ENCODE results near the gene NOL3.
A peak's percentile ranks its signal among the peaks of the same experiment; 100 is the strongest.

The NOL3 gene

GRCh38 chr16:67173323-67173722, 3.0 kb downstream of the NOL3 start:
- peak overlapping the region; percentile 77 for H3K4me3 ChIP-seq
- peak overlapping the region; percentile 92 to 99 for H3K27ac ChIP-seq
- no peak for DNase-seq (ENCODE audit: low spot score)
- TF ChIP-seq, protein P1, sequence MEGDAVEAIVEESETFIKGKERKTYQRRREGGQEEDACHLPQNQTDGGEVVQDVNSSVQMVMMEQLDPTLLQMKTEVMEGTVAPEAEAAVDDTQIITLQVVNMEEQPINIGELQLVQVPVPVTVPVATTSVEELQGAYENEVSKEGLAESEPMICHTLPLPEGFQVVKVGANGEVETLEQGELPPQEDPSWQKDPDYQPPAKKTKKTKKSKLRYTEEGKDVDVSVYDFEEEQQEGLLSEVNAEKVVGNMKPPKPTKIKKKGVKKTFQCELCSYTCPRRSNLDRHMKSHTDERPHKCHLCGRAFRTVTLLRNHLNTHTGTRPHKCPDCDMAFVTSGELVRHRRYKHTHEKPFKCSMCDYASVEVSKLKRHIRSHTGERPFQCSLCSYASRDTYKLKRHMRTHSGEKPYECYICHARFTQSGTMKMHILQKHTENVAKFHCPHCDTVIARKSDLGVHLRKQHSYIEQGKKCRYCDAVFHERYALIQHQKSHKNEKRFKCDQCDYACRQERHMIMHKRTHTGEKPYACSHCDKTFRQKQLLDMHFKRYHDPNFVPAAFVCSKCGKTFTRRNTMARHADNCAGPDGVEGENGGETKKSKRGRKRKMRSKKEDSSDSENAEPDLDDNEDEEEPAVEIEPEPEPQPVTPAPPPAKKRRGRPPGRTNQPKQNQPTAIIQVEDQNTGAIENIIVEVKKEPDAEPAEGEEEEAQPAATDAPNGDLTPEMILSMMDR (IDR thresholded peaks at IDR 0.05) = no peak

DNA sequence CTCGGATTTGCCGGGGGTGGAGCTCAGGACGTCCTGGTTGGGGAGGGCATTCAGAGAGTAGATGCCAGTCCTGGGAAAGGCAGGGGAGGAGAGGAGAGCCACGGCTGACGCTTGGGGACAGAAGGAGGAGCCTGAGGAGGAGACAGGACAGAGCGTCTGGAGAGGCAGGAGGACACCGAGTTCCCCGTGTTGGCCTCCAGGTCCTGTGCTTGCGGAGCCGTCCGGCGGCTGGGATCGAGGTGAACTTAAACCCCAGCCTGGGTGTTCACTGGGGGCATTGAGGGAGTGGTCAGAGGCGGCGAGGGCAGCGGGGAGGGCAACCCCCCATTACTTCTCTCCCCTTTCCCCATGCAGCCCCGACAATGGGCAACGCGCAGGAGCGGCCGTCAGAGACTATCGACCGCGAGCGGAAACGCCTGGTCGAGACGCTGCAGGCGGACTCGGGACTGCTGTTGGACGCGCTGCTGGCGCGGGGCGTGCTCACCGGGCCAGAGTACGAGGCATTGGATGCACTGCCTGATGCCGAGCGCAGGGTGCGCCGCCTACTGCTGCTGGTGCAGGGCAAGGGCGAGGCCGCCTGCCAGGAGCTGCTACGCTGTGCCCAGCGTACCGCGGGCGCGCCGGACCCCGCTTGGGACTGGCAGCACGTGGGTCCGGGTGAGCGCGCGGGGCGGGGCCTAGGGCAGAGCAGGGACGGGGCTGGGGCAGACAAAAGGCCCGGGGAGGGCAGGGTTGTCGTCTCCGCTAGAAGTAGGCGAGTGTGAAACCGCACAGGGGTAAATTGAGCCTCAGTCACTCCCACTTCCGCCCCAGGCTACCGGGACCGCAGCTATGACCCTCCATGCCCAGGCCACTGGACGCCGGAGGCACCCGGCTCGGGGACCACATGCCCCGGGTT, 3.7 kb downstream of the NOL3 start:
- TF ChIP-seq, protein P1 (IDR thresholded peaks at IDR 0.05) = no peak
- Histone ChIP-seq H3K27ac (peak overlapping the region; percentile 92 to 99), H3K4me3 (peak overlapping the region; percentile 77)
- DNase-seq (ENCODE audit: low spot score) = peak; percentile 96

DNA sequence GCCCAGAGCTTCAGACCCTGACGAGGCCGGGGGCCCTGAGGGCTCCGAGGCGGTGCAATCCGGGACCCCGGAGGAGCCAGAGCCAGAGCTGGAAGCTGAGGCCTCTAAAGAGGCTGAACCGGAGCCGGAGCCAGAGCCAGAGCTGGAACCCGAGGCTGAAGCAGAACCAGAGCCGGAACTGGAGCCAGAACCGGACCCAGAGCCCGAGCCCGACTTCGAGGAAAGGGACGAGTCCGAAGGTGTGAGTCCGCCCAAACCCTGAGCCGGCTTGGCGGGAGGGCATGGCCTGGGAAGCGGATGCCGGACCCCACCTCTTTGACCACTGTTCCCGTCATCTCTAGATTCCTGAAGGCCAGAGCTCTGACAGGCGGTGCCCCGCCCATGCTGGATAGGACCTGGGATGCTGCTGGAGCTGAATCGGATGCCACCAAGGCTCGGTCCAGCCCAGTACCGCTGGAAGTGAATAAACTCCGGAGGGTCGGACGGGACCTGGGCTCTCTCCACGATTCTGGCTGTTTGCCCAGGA, 4.4 kb downstream of the NOL3 start:
- no peak for DNase-seq (ENCODE audit: low spot score)
- TF ChIP-seq, protein P1 (IDR thresholded peaks at IDR 0.05) = no peak
- Histone ChIP-seq H3K4me3 (peak overlapping the region; percentile 77), H3K27ac (peak overlapping the region; percentile 92 to 99)

DNA sequence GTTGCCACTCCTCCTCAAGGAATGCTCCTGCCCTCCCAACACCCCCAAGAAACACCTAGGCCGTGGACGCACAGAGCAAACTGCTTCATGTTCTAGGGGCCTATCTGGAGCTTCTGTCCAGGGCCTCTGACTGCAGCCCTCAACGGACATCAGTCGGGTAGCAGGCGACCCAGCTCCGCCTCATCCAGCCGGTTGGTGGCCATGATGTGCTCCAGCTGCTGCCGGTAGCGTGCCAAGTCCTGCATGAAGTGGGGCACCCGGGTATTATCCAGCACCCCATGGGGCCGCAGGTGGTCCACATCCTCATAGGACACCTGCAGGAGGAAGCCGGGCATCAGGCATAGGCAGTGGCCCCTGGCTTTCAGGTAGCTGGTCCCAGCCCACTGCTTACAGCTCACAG, 6.3 kb downstream of the NOL3 start:
- no peak overlapping the region for H3K4me3 ChIP-seq
- no peak for DNase-seq (ENCODE audit: low spot score)
- H3K27ac ChIP-seq = no peak overlapping the region
- TF ChIP-seq, protein P1 (IDR thresholded peaks at IDR 0.05) = no peak

- no peak for DNase-seq (ENCODE audit: low spot score)
- Histone ChIP-seq H3K4me3 (peak overlapping the region; percentile 67), H3K27ac (peak overlapping the region in 1 of 2 donors; percentile 61)
- TF ChIP-seq, protein P1 (IDR thresholded peaks at IDR 0.05) = no peak
Observed at GRCh38 chr16:67177743-67178699, 7.7 kb downstream of the NOL3 start.

DNA sequence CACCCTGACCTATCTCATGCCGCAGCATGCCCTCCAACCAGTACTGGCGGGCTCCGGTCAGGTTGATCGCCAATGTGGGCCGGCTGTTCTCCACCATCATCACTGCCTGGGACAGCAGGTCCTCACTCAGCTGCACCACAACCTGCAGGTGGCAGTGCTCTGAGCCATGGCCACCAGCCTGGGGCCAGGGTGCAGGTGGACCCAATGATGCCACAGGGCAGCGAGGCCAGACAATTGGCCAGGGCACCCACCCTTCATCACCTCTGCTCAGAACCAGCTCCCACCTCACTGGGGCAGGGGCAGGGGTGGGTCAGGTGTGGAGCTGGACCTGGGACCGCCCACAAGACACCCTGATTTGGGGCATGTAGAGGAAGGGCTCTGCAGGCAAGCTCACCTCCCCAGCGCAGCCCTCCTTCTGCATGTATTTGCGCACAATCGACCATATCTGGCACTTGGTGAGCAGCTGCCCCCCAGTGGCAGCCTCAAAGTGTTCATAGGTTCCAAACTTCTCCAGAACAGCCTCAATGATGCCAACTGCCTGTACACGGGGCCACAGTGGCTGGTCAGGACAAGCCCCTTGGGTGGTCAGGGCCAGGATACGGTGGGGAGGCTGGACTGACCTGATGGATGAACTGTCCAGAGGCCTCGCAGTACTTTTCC, 9.2 kb downstream of the NOL3 start:
- TF ChIP-seq, protein P1 (IDR thresholded peaks at IDR 0.05) = no peak
- no peak for DNase-seq (ENCODE audit: low spot score)
- Histone ChIP-seq H3K4me3 (no peak overlapping the region), H3K27ac (no peak overlapping the region)
